SU-DHL-6 (cell line): ENCODE data around the gene FHOD3.

Experiments
- CTCF ChIP-seq: fragments of 200-600 bp; sonication (generic); IDR thresholded peaks from one replicate; pipeline ENCODE4 v1.5.1; 2017; ENCODE audit warnings: antibody characterized with exemption, mild to moderate bottlenecking, low read length, moderate library complexity; ENCODE audit not compliant: insufficient read depth, poor library complexity, severe bottlenecking
- EZH2phosphoT487 ChIP-seq: fragments of 200-600 bp; sonication (generic), shearing (Covaris generic); conservative IDR thresholded peaks from 2 replicates; pipeline ENCODE4 v1.6.1; 2018; ENCODE audit warnings: mild to moderate bottlenecking, antibody characterized with exemption, low read length, moderate library complexity, mixed read lengths

- no peak for TF ChIP-seq CTCF
- TF ChIP-seq EZH2phosphoT487: no peak
These were observed 364.5 kb downstream of the FHOD3 start for GRCh38 chr18:36661999-36662398.
